GM12892 (cell line): ENCODE data around the gene LDHB.

Experiments
- POLR2A ChIP-seq: IDR thresholded peaks from 2 replicates; pipeline ENCODE4 v1.6.1; 2011; ENCODE audit warnings: low read depth, low read length, control low read depth
- POLR2AphosphoS5 ChIP-seq: IDR thresholded peaks from 2 replicates; pipeline ENCODE4 v1.6.1; 2011; ENCODE audit warnings: low read depth, low read length, control low read depth
- TAF1 ChIP-seq: IDR thresholded peaks from 2 replicates; pipeline ENCODE4 v1.6.1; 2011; ENCODE audit warnings: low read depth, mild to moderate bottlenecking, control low read depth, low read length, borderline replicate concordance

GRCh38 chr12:21666722-21667121, 9.1 kb upstream of the LDHB start:
- TF ChIP-seq POLR2A (no peak), TAF1 (no peak), POLR2AphosphoS5 (no peak)
